ENCODE measurements around the gene SPAG6.

SPAG6 gene

DNA sequence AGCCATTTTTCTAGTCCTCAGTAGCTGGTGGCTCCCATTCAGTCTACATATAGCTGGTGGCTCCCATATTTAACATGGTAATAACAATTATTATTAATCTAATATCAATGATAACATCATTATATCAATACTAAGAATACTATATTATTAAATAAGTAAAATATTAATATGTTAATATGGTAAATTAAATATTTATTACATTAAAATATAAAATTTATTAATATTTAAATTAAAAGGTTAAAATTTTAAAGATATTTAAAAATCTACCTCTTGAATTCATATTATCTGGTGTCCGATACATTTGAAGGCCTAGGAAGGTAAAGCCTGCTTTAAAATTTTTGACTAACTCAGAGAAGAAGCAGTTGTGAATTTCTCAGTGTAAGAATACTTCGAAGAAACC, 69.8 kb downstream of the SPAG6 start:
- TF ChIP-seq, protein P1, sequence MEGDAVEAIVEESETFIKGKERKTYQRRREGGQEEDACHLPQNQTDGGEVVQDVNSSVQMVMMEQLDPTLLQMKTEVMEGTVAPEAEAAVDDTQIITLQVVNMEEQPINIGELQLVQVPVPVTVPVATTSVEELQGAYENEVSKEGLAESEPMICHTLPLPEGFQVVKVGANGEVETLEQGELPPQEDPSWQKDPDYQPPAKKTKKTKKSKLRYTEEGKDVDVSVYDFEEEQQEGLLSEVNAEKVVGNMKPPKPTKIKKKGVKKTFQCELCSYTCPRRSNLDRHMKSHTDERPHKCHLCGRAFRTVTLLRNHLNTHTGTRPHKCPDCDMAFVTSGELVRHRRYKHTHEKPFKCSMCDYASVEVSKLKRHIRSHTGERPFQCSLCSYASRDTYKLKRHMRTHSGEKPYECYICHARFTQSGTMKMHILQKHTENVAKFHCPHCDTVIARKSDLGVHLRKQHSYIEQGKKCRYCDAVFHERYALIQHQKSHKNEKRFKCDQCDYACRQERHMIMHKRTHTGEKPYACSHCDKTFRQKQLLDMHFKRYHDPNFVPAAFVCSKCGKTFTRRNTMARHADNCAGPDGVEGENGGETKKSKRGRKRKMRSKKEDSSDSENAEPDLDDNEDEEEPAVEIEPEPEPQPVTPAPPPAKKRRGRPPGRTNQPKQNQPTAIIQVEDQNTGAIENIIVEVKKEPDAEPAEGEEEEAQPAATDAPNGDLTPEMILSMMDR (IDR thresholded peaks at IDR 0.05; ENCODE audit: insufficient read depth, low read length, poor library complexity, severe bottlenecking): no peak
- no peak for TF ChIP-seq EZH2phosphoT487 (conservative IDR thresholded peaks at IDR 0.05; ENCODE audit: low read length)
- H2AFZ ChIP-seq (ENCODE audit: low read depth, low read length, severe bottlenecking): no peak overlapping the region
- no peak overlapping the region for H3K4me3 ChIP-seq (ENCODE audit: insufficient read depth, low read length, poor library complexity, severe bottlenecking)
- H3K36me3 ChIP-seq (ENCODE audit: low read length): no peaks in the 10 kb centered on the region
- H4K20me1 ChIP-seq (ENCODE audit: low read depth, low read length): no peaks in the 10 kb centered on the region
- no peak overlapping the region for H3K4me2 ChIP-seq (ENCODE audit: low read depth, low read length, poor library complexity, severe bottlenecking)
- no peak overlapping the region for H3K27ac ChIP-seq (ENCODE audit: low read depth, low read length)
- no peaks in the 10 kb centered on the region for H3K27me3 ChIP-seq (ENCODE audit: low read length)
- H3K9me3 ChIP-seq (ENCODE audit: insufficient read depth, low read length): no peaks in the 10 kb centered on the region
- H3K9ac ChIP-seq (ENCODE audit: low read length): no peak overlapping the region
- no peaks in the 10 kb centered on the region for H3F3A ChIP-seq (ENCODE audit: insufficient read depth)
- no peaks in the 10 kb centered on the region for H3K79me2 ChIP-seq (ENCODE audit: insufficient read depth, low read length)
- H3K9me2 ChIP-seq (replicated peaks; ENCODE audit: insufficient read depth, low read length): no peaks in the 10 kb centered on the region

- Histone ChIP-seq H3K4me2 (ENCODE audit: low read depth, low read length, poor library complexity, severe bottlenecking) (no peak overlapping the region), H2AFZ (ENCODE audit: low read depth, low read length, severe bottlenecking) (no peak overlapping the region)
- TF ChIP-seq, protein P1 (IDR thresholded peaks at IDR 0.05; ENCODE audit: insufficient read depth, low read length, poor library complexity, severe bottlenecking): no peak
- TF ChIP-seq EZH2phosphoT487 (conservative IDR thresholded peaks at IDR 0.05; ENCODE audit: low read length): no peak
Measured at GRCh38 chr10:22417736-22418268, 72.5 kb downstream of the SPAG6 start.

GRCh38 chr10:22420787-22421517, 75.7 kb downstream of the SPAG6 start:
- no peaks in the 10 kb centered on the region for H3K9me2 ChIP-seq (replicated peaks; ENCODE audit: insufficient read depth, low read length)

More at GRCh38 chr10:22417736-22418268, 72.5 kb downstream of the SPAG6 start:
- Histone ChIP-seq H3K27me3 (ENCODE audit: low read length) (no peaks in the 10 kb centered on the region), H3K27ac (ENCODE audit: low read depth, low read length) (no peak overlapping the region), H3K9me3 (ENCODE audit: insufficient read depth, low read length) (no peaks in the 10 kb centered on the region), H3F3A (ENCODE audit: insufficient read depth) (no peaks in the 10 kb centered on the region), H3K4me3 (ENCODE audit: insufficient read depth, low read length, poor library complexity, severe bottlenecking) (no peak overlapping the region), H3K79me2 (ENCODE audit: insufficient read depth, low read length) (no peaks in the 10 kb centered on the region), H3K36me3 (ENCODE audit: low read length) (no peaks in the 10 kb centered on the region), H3K9ac (ENCODE audit: low read length) (no peak overlapping the region), H4K20me1 (ENCODE audit: low read depth, low read length) (no peaks in the 10 kb centered on the region), H3K9me2 (replicated peaks; ENCODE audit: insufficient read depth, low read length) (no peaks in the 10 kb centered on the region)

More at GRCh38 chr10:22420787-22421517, 75.7 kb downstream of the SPAG6 start:
- TF ChIP-seq EZH2phosphoT487 (conservative IDR thresholded peaks at IDR 0.05; ENCODE audit: low read length): no peak
- TF ChIP-seq, protein P1 (IDR thresholded peaks at IDR 0.05; ENCODE audit: insufficient read depth, low read length, poor library complexity, severe bottlenecking): peak; percentile 9
- H3K4me2 ChIP-seq (ENCODE audit: low read depth, low read length, poor library complexity, severe bottlenecking): no peak overlapping the region
- H3K4me3 ChIP-seq (ENCODE audit: insufficient read depth, low read length, poor library complexity, severe bottlenecking): no peak overlapping the region
- no peak overlapping the region for H3K27ac ChIP-seq (ENCODE audit: low read depth, low read length)
- H3K27me3 ChIP-seq (ENCODE audit: low read length): no peaks in the 10 kb centered on the region
- no peaks in the 10 kb centered on the region for H3K9me3 ChIP-seq (ENCODE audit: insufficient read depth, low read length)
- no peaks in the 10 kb centered on the region for H4K20me1 ChIP-seq (ENCODE audit: low read depth, low read length)
- H2AFZ ChIP-seq (ENCODE audit: low read depth, low read length, severe bottlenecking): no peak overlapping the region
- H3F3A ChIP-seq (ENCODE audit: insufficient read depth): no peaks in the 10 kb centered on the region
- H3K79me2 ChIP-seq (ENCODE audit: insufficient read depth, low read length): no peaks in the 10 kb centered on the region
- H3K36me3 ChIP-seq (ENCODE audit: low read length): no peaks in the 10 kb centered on the region
- no peak overlapping the region for H3K9ac ChIP-seq (ENCODE audit: low read length)

Measured in SU-DHL-6 (cell line).